Measurements from ENCODE around the gene WIPF1. TPM values are rescaled to one million over a fixed set of nuclear protein-coding genes. Genes with fewer than 3 reads are reported as not detected.
A peak's percentile ranks its signal among the peaks of the same experiment; 100 is the strongest.

Gene WIPF1
- total and polyA plus RNA-seq, 8 donors: 30.7 to 117 (median 33.4) TPM

GRCh38 chr2:174621323-174621722 is 23.7 kb upstream of the WIPF1 start:
- H3K9me3 ChIP-seq: no peaks in the 10 kb centered on the region
- H3K27me3 ChIP-seq: no peaks in the 10 kb centered on the region
- no peak for DNase-seq
- H3K27ac ChIP-seq: no peak overlapping the region
- H3K36me3 ChIP-seq: peaks cover 0 to 49% of the 10 kb centered on the region in 2 donors
- peaks cover 0 to 28% of the 10 kb centered on the region in 2 donors for H3K4me1 ChIP-seq
- no peak overlapping the region for H3K4me3 ChIP-seq
- ATAC-seq: no peak
- intact Hi-C loops (cut with DNase I): no loop called here
- no peak for TF ChIP-seq CTCF (IDR thresholded peaks at IDR 0.05)

- TF ChIP-seq CTCF (IDR thresholded peaks at IDR 0.05): no peak
- DNase-seq: no peak
- intact Hi-C loops (cut with DNase I): no loop called here
Measured at GRCh38 chr2:174618179-174618578, 20.6 kb upstream of the WIPF1 start.

GRCh38 chr2:174617718-174618117 is 20.1 kb upstream of the WIPF1 start:
- Histone ChIP-seq H3K4me1 (peaks cover 4 to 44% of the 10 kb centered on the region in 2 donors), H3K9me3 (no peaks in the 10 kb centered on the region), H3K27me3 (no peaks in the 10 kb centered on the region), H3K4me3 (no peak overlapping the region), H3K36me3 (peaks cover 0 to 27% of the 10 kb centered on the region in 2 donors), H3K27ac (peak overlapping the region in 1 of 2 donors; percentile 38)
- intact Hi-C loops (cut with DNase I): no loop called here
- DNase-seq: no peak
- no peak for ATAC-seq
- TF ChIP-seq CTCF (IDR thresholded peaks at IDR 0.05): no peak

More at GRCh38 chr2:174618179-174618578, 20.6 kb upstream of the WIPF1 start:
- Histone ChIP-seq H3K27me3 (no peaks in the 10 kb centered on the region), H3K4me3 (no peak overlapping the region), H3K36me3 (peaks cover 0 to 27% of the 10 kb centered on the region in 2 donors), H3K9me3 (no peaks in the 10 kb centered on the region), H3K4me1 (peaks cover 4 to 44% of the 10 kb centered on the region in 2 donors), H3K27ac (peak overlapping the region in 1 of 2 donors; percentile 38)
- ATAC-seq: no peak

GRCh38 chr2:174617120-174617519 is 19.5 kb upstream of the WIPF1 start:
- DNase-seq (no peak), ATAC-seq (no peak)
- Histone ChIP-seq H3K27ac (peak overlapping the region in 1 of 2 donors; percentile 3), H3K27me3 (no peaks in the 10 kb centered on the region), H3K4me1 (peaks cover 4 to 44% of the 10 kb centered on the region in 2 donors), H3K4me3 (no peak overlapping the region), H3K9me3 (no peaks in the 10 kb centered on the region), H3K36me3 (peaks cover 0 to 27% of the 10 kb centered on the region in 2 donors)
- intact Hi-C loops (cut with DNase I): no loop called here
- TF ChIP-seq CTCF (IDR thresholded peaks at IDR 0.05): no peak

- H3K27ac ChIP-seq: peak overlapping the region in 1 of 2 donors; percentile 23
- no peaks in the 10 kb centered on the region for H3K27me3 ChIP-seq
- intact Hi-C loops (cut with DNase I): no loop called here
- TF ChIP-seq CTCF (IDR thresholded peaks at IDR 0.05): no peak
- peak; percentile 39 for ATAC-seq
- H3K4me3 ChIP-seq: no peak overlapping the region
- peaks cover 0 to 25% of the 10 kb centered on the region in 2 donors for H3K36me3 ChIP-seq
- DNase-seq: peak in 1 of 4 donors; percentile 20
- peaks cover 4 to 54% of the 10 kb centered on the region in 2 donors for H3K4me1 ChIP-seq
- H3K9me3 ChIP-seq: no peaks in the 10 kb centered on the region
Measured at GRCh38 chr2:174615871-174616436, 18.4 kb upstream of the WIPF1 start.
